A549 (cell line): ENCODE results near the gene IGF1R. TPM values are rescaled to one million over a fixed set of nuclear protein-coding genes. Genes with fewer than 3 reads are reported as not detected.

Experiments
- ATAC-seq, 2 experiments: fragments of 200-7000 bp in 1 of 2; fragments of >200 bp in 1 of 2; cut with Nextera tagmentation in 1 of 2; cut with Tn5 transposase in 1 of 2; 3 replicates each; pipeline versions ENCODE4 v1.8.0 to v1.9.1; 2018 to 2020; ENCODE audit warnings: mild to moderate bottlenecking in 1 of 2, moderate library complexity in 1 of 2
- CTCF ChIA-PET: fragments of 300-600 bp; sonication (Branson Sonifier 250); formaldehyde crosslinking; extraction: SDS; loops from one replicate; lab custom pipeline; 2021; ENCODE audit warnings: antibody characterized with exemption, inconsistent platforms; lab: Yijun Ruan, JAX
- POLR2A ChIA-PET: fragments of 350-600 bp; formaldehyde crosslinking; extraction: SDS; loops from one replicate; lab custom pipeline; 2021; ENCODE audit warnings: antibody characterized with exemption, inconsistent platforms; lab: Yijun Ruan, JAX
- DNase-seq, 2 experiments: peaks; one replicate each; pipeline versions ENCODE4 v3.0.0 to v3.0.0-alpha.2; 2011 to 2016; ENCODE audit warnings: low read depth in 1 of 2, low spot score in 1 of 2
- FAIRE-seq: peaks from 2 replicates; lab custom pipeline; 2011; peaks lifted over from hg19 to GRCh38; lab: Jason Lieb, UNC
- H3K27ac ChIP-seq, 2 experiments: fragments of >200 bp; sonication (Bioruptor Twin); formaldehyde crosslinking; 3 replicates each; pipeline ENCODE4 v1.5.1; 2016 to 2017
- H3K4me1 ChIP-seq: fragments of >200 bp; sonication (Bioruptor Twin); formaldehyde crosslinking; 3 replicates; pipeline ENCODE4 v1.6.1; 2016
- H3K4me2 ChIP-seq: fragments of >200 bp; sonication (Bioruptor Twin); formaldehyde crosslinking; 3 replicates; pipeline ENCODE4 v1.6.1; 2016
- H3K4me3 ChIP-seq: fragments of >200 bp; sonication (Bioruptor Twin); formaldehyde crosslinking; 3 replicates; pipeline ENCODE4 v1.5.1; 2016
- H3K9me3 ChIP-seq: fragments of >200 bp; sonication (Bioruptor Twin); formaldehyde crosslinking; 3 replicates; pipeline ENCODE4 v1.6.1; 2016
- CHD4 ChIP-seq: fragments of 200-600 bp; sonication (generic); IDR thresholded peaks from 2 replicates; pipeline ENCODE4 v1.6.1; 2016; ENCODE audit warnings: antibody characterized with exemption, mild to moderate bottlenecking, borderline replicate concordance
- CTCF ChIP-seq: fragments of >200 bp; sonication (Bioruptor Twin); formaldehyde crosslinking; IDR thresholded peaks from 3 replicates; pipeline ENCODE4 v1.5.1; 2016
- EP300 ChIP-seq, 2 experiments: fragments of >200 bp; sonication (Bioruptor Twin); formaldehyde crosslinking; IDR thresholded peaks; 2 replicates in 1 of 2; 3 replicates in 1 of 2; pipeline ENCODE4 v1.6.1; 2016 to 2017
- ESRRA ChIP-seq: fragments of 150-350 bp; IDR thresholded peaks from 2 replicates; pipeline ENCODE4 v1.6.1; 2014; ENCODE audit warnings: mild to moderate bottlenecking, low read length, borderline replicate concordance
- FOSB ChIP-seq: fragments of 250-450 bp; sonication (Bioruptor Pico); IDR thresholded peaks from 2 replicates; pipeline ENCODE4 v1.5.0; 2020; ENCODE audit warnings: mild to moderate bottlenecking, moderate library complexity
- FOSL2 ChIP-seq, 2 experiments: fragments of 450-650 bp in 1 of 2; fragments of >200 bp in 1 of 2; sonication (Bioruptor Twin) in 1 of 2; formaldehyde crosslinking; IDR thresholded peaks; 2 replicates each; pipeline versions ENCODE4 v1.5.0 to v1.6.1; 2016 to 2020; ENCODE audit warnings: mild to moderate bottlenecking in 1 of 2, moderate library complexity in 1 of 2
- FOXS1 ChIP-seq: fragments of 250-450 bp; sonication (Bioruptor Pico); IDR thresholded peaks from 2 replicates; pipeline ENCODE4 v1.5.0; 2020; ENCODE audit warnings: mild to moderate bottlenecking, moderate library complexity
- GATA3 ChIP-seq: IDR thresholded peaks from 2 replicates; pipeline ENCODE4 v1.6.1; 2012; ENCODE audit warnings: borderline replicate concordance
- HEYL ChIP-seq: fragments of 250-450 bp; sonication (Bioruptor Pico); IDR thresholded peaks from 2 replicates; pipeline ENCODE4 v1.8.0; 2021; ENCODE audit warnings: mild to moderate bottlenecking, moderate library complexity
- HMGXB4 ChIP-seq: fragments of 250-450 bp; sonication (Bioruptor Pico); IDR thresholded peaks from 2 replicates; pipeline ENCODE4 v1.5.0; 2021; ENCODE audit warnings: mild to moderate bottlenecking, moderate library complexity, borderline replicate concordance
- HOXB5 ChIP-seq: fragments of 250-450 bp; sonication (Bioruptor Pico); IDR thresholded peaks from 2 replicates; pipeline ENCODE4 v1.5.0; 2020; ENCODE audit warnings: mild to moderate bottlenecking, moderate library complexity
- JUN ChIP-seq, 2 experiments: fragments of >200 bp; sonication (Bioruptor Twin); formaldehyde crosslinking; IDR thresholded peaks; 2 replicates in 1 of 2; 3 replicates in 1 of 2; pipeline ENCODE4 v1.6.1; 2016 to 2017
- JUNB ChIP-seq: fragments of >200 bp; sonication (Bioruptor Twin); formaldehyde crosslinking; IDR thresholded peaks from 2 replicates; pipeline ENCODE4 v1.6.1; 2016
- MAX ChIP-seq: IDR thresholded peaks from 2 replicates; pipeline ENCODE4 v1.6.1; 2012
- PHF8 ChIP-seq: fragments of 200-600 bp; sonication (generic); IDR thresholded peaks from 2 replicates; pipeline ENCODE4 v1.6.1; 2016; ENCODE audit warnings: low read depth, mild to moderate bottlenecking, antibody characterized with exemption, moderate library complexity, borderline replicate concordance
- POLR2AphosphoS2 ChIP-seq: conservative IDR thresholded peaks from 2 replicates; pipeline ENCODE4 v1.6.1; 2012; ENCODE audit warnings: low read length, improper control_type of control experiment, inconsistent platforms
- RAD21 ChIP-seq, 2 experiments: fragments of >200 bp in 1 of 2; sonication (Bioruptor Twin) in 1 of 2; formaldehyde crosslinking in 1 of 2; IDR thresholded peaks in 1 of 2; conservative IDR thresholded peaks in 1 of 2; 2 replicates in 1 of 2; 3 replicates in 1 of 2; pipeline ENCODE4 v1.6.1; 2012 to 2018; ENCODE audit warnings: inconsistent platforms in 1 of 2
- RCOR1 ChIP-seq: fragments of 150-350 bp; IDR thresholded peaks from 2 replicates; pipeline ENCODE4 v1.6.1; 2014; ENCODE audit warnings: antibody characterized with exemption, low read length, low read depth
- SMC3 ChIP-seq: fragments of >200 bp; sonication (Bioruptor Twin); formaldehyde crosslinking; IDR thresholded peaks from 3 replicates; pipeline ENCODE4 v1.6.1; 2018; ENCODE audit warnings: inconsistent platforms
- TP53 ChIP-seq: fragments of 250-450 bp; sonication (Bioruptor Pico); IDR thresholded peaks from 2 replicates; pipeline ENCODE4 v1.5.0; 2021; ENCODE audit warnings: mild to moderate bottlenecking, moderate library complexity
- ZC3H11A ChIP-seq: fragments of 450-650 bp; IDR thresholded peaks from 2 replicates; pipeline ENCODE4 v1.6.1; 2014; ENCODE audit warnings: antibody characterized with exemption, mild to moderate bottlenecking
- ZNF302 ChIP-seq: fragments of 250-450 bp; sonication (Bioruptor Pico); IDR thresholded peaks from 2 replicates; pipeline ENCODE4 v1.9.0; 2021; ENCODE audit warnings: inconsistent platforms, mild to moderate bottlenecking, moderate library complexity
- ZSCAN20 ChIP-seq: fragments of 250-450 bp; sonication (Bioruptor Pico); IDR thresholded peaks from 2 replicates; pipeline ENCODE4 v1.8.0; 2022; ENCODE audit warnings: mild to moderate bottlenecking, moderate library complexity
- WGBS: methylation state at CpG from one replicate; pipeline ENCODE4 v1.1.6; 2017; ENCODE audit errors: missing lambda C conversion rate; 5-methylcytosine and 5-hydroxymethylcytosine counted together
- polyA plus RNA-seq, 4 experiments: library from polyadenylated mRNA; depleted of rRNA in 3 of 4; stranded (reverse); fragments of >200 nt; fragmentation: RNase III in 1 of 4; extraction: RNeasy Plus Mini Kit Qiagen cat#74134 plus additional on column Dnase treatment in 1 of 4; gene quantifications; 2 replicates in 3 of 4; 3 replicates in 1 of 4; pipeline ENCODE4 v1.2.3, GENCODE V29; 2011 to 2017

IGF1R gene
- polyA plus RNA-seq, 2 of the 4 experiments (the other 2 are of a cell fraction), result 42.6 to 69.5 TPM

GRCh38 chr15:98904544-98904943 is 256.2 kb downstream of the IGF1R start:
- TF ChIP-seq ZC3H11A (no peak), JUNB (no peak), RAD21 (conservative IDR thresholded peaks at IDR 0.05 in 1 of 2, IDR thresholded peaks at IDR 0.05 in 1 of 2) (peak; percentile 95 to 98), RCOR1 (no peak), MAX (peak; percentile 55; the same call in 1 of the 2 replicates), CTCF (peak; percentile 91), JUN (IDR thresholded peaks at IDR 0.05) (peak in 1 of 2 experiments; percentile 17; a peak in 1 of 5 replicates), FOSB (CRISPR knock-in tag) (0 out of 2 replicates have a peak, but pooled peaks have one; percentile 21), PHF8 (no peak), HMGXB4 (no peak), ZSCAN20 (CRISPR knock-in tag) (no peak), FOXS1 (CRISPR knock-in tag) (no peak), HEYL (CRISPR knock-in tag) (no peak), ESRRA (no peak), TP53 (CRISPR knock-in tag) (no peak), ZNF302 (CRISPR knock-in tag) (no peak), FOSL2 (IDR thresholded peaks at IDR 0.05) (no peak), FOSL2 (CRISPR knock-in tag; IDR thresholded peaks at IDR 0.05) (peak; percentile 40), SMC3 (peak; percentile 87), CHD4 (no peak), HOXB5 (no peak)
- ChIA-PET CTCF (interaction anchor here (0.6 to 5.9 kb wide), 57 partner anchors 9 to 985 kb away, joined by 3 to 36 read pairs (median 5); no protein-coding TSS in a partner anchor), POLR2A (interaction anchor here (0.5 kb wide), 1 partner anchor 20 kb away, joined by 3 read pairs; no protein-coding TSS in a partner anchor)
- H3K4me3 ChIP-seq, result no peak overlapping the region
- 23% methylated on average over 4 of the region's 4 CpGs for WGBS
- H3K9me3 ChIP-seq, result no peaks in the 10 kb centered on the region
- FAIRE-seq (no peak), ATAC-seq (peak; percentile 77 to 79), DNase-seq (peak; percentile 85 to 89)
- H3K4me1 ChIP-seq, result peaks cover 85% of the 10 kb centered on the region
- peak overlapping the region; percentile 94 to 97 for H3K27ac ChIP-seq
- peak overlapping the region; percentile 53 for H3K4me2 ChIP-seq

GRCh38 chr15:98905963-98906711 is 257.8 kb downstream of the IGF1R start:
- DNase-seq (no peak), ATAC-seq (no peak), FAIRE-seq (no peak)
- H3K4me2 ChIP-seq, result peak overlapping the region; percentile 53
- POLR2A ChIA-PET, result no interaction called here
- TF ChIP-seq FOSB (CRISPR knock-in tag) (no peak), FOSL2 (IDR thresholded peaks at IDR 0.05) (no peak), FOSL2 (CRISPR knock-in tag; IDR thresholded peaks at IDR 0.05) (peak; percentile 3; the same call in 1 of the 2 replicates), POLR2AphosphoS2 (no peak), GATA3 (peak; percentile 80), EP300 (IDR thresholded peaks at IDR 0.05) (0 out of 5 replicates have a peak, but pooled peaks of 1 of the 2 experiments have one; percentile 14)
- peaks cover 69% of the 10 kb centered on the region for H3K4me1 ChIP-seq
- no peaks in the 10 kb centered on the region for H3K9me3 ChIP-seq
- WGBS, result 64% methylated on average over 7 of the region's 7 CpGs
- CTCF ChIA-PET, result interaction anchor here (1.0 to 5.9 kb wide), 17 partner anchors 7 to 464 kb away, joined by 3 to 36 read pairs (median 8); no protein-coding TSS in a partner anchor
- no peak overlapping the region for H3K4me3 ChIP-seq
- peak overlapping the region; percentile 94 to 97 for H3K27ac ChIP-seq
